OCI-M2 (cell line): ENCODE data around the gene PMM2.
A peak's percentile ranks its signal among the peaks of the same experiment; 100 is the strongest.
"Not testable (repeated sequence)": the region's sequence is repeated elsewhere in the genome, so short reads cannot be mapped to it uniquely, and the experiment has no call there.

Experiments used
- DNase-seq: peaks from one replicate; lab custom pipeline; 2025; ENCODE audit not compliant: unreplicated experiment; lab: John Stamatoyannopoulos, UW

Gene PMM2

GRCh38 chr16:8866118-8866883 is 68.7 kb downstream of the PMM2 start:
- no peak for DNase-seq

- DNase-seq: no peak
Measured at GRCh38 chr16:8866884-8867215, 69.2 kb downstream of the PMM2 start.

GRCh38 chr16:8867216-8867931 is 69.7 kb downstream of the PMM2 start:
- no peak for DNase-seq

GRCh38 chr16:8867932-8868415 is 70.3 kb downstream of the PMM2 start:
- no peak for DNase-seq

- peak; percentile 55 for DNase-seq
Measured at GRCh38 chr16:8868416-8869211, 71.0 kb downstream of the PMM2 start, which contains the start of gene CARHSP1. Gene CARHSP1 (minus strand): TSS chr16:8869006. CDS start chr16:8859328, 9,678 bp downstream.

- DNase-seq: no peak
Measured at GRCh38 chr16:8869212-8869987, 71.8 kb downstream of the PMM2 start.

- not testable (repeated sequence) for DNase-seq
Measured at GRCh38 chr16:8869988-8870241, 72.3 kb downstream of the PMM2 start.

GRCh38 chr16:8872071-8872470 is 74.4 kb downstream of the PMM2 start:
- no peak for DNase-seq

- no peak for DNase-seq
Measured at GRCh38 chr16:8872967-8873865, 75.6 kb downstream of the PMM2 start.

- DNase-seq: not testable (repeated sequence)
Measured at GRCh38 chr16:8873866-8874195, 76.2 kb downstream of the PMM2 start.

- DNase-seq: no peak
Measured at GRCh38 chr16:8874388-8874787, 76.7 kb downstream of the PMM2 start.

GRCh38 chr16:8875317-8875716 is 77.7 kb downstream of the PMM2 start:
- not testable (repeated sequence) for DNase-seq

GRCh38 chr16:8877894-8878522 is 80.4 kb downstream of the PMM2 start:
- no peak for DNase-seq

- no peak for DNase-seq
Measured at GRCh38 chr16:8878523-8878911, 80.9 kb downstream of the PMM2 start.

GRCh38 chr16:8880839-8881510 is 83.3 kb downstream of the PMM2 start:
- no peak for DNase-seq

GRCh38 chr16:8882041-8882617 is 84.5 kb downstream of the PMM2 start, which contains the start of gene LITAFD:
Gene LITAFD (plus strand): TSS chr16:8882351. CDS start chr16:8884356, 2,005 bp downstream.
- DNase-seq: no peak

- no peak for DNase-seq
Measured at GRCh38 chr16:8882725-8883377, 85.2 kb downstream of the PMM2 start.
